ENCODE data around the gene ZNF146.
"Not testable (repeated sequence)": the region's sequence is repeated elsewhere in the genome, so short reads cannot be mapped to it uniquely, and the experiment has no call there.

Gene ZNF146

DNA sequence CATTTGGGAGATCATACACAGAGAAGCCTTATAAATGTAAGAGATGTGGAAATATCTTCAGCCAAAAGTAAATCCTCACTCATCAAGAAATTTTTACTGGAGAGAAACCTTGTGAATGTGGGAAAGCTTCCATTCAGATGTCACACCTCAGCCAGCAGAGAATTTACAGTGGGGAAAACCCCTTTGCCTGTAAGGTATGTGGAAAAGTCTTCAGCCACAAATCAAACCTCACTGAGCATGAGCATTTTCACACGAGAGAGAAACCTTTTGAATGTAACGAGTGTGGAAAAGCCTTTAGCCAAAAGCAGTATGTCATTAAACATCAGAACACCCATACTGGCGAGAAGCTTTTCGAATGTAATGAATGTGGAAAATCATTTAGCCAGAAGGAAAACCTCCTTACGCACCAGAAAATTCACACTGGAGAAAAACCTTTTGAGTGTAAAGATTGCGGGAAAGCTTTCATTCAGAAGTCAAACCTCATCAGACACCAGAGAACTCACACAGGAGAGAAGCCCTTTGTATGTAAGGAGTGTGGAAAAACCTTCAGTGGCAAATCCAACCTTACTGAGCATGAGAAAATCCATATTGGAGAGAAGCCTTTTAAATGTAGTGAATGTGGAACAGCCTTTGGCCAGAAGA lies 21.5 kb downstream of the ZNF146 start:
- ATAC-seq, result no peak

DNA sequence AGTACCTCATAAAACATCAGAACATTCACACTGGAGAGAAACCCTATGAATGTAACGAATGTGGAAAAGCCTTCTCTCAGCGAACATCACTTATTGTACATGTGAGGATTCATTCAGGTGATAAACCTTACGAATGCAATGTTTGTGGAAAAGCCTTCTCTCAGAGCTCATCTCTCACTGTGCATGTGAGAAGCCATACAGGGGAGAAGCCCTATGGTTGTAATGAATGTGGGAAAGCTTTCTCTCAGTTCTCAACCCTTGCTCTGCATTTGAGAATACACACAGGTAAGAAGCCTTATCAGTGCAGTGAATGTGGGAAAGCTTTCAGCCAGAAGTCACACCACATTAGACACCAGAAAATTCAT lies 22.0 kb downstream of the ZNF146 start:
- ATAC-seq, result no peak

- ATAC-seq, result no peak
Observed at GRCh38 chr19:36244066-36244465, 29.2 kb downstream of the ZNF146 start.

- ATAC-seq, result no peak
Observed at GRCh38 chr19:36245210-36246005, 30.5 kb downstream of the ZNF146 start.

GRCh38 chr19:36246006-36246481 lies 31.1 kb downstream of the ZNF146 start:
- no peak for ATAC-seq

- no peak for ATAC-seq
Observed at GRCh38 chr19:36252047-36252446, 37.1 kb downstream of the ZNF146 start.

DNA sequence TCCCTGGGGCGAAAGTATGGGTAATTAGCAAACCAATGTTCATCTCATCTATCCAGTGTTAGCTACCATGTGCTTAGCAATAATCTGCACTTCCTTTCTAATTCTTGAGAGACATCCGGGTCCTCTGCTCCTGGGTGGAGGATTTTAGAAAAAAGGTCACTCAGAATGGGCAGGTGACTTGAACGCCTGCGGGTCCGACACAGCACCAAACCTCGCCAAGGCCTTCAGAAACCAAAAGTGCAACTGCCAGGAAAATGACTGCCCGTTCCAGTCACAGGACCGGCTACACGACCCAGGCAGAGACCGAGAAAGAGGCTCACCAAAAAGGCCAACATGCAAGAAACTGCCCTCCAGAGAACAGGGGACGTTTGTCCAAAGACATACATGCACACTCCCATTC lies 39.9 kb downstream of the ZNF146 start:
- ATAC-seq, result no peak

GRCh38 chr19:36255316-36255715 lies 40.4 kb downstream of the ZNF146 start:
- ATAC-seq, result no peak

- no peak for ATAC-seq
Observed at GRCh38 chr19:36256064-36256463, 41.2 kb downstream of the ZNF146 start.

DNA sequence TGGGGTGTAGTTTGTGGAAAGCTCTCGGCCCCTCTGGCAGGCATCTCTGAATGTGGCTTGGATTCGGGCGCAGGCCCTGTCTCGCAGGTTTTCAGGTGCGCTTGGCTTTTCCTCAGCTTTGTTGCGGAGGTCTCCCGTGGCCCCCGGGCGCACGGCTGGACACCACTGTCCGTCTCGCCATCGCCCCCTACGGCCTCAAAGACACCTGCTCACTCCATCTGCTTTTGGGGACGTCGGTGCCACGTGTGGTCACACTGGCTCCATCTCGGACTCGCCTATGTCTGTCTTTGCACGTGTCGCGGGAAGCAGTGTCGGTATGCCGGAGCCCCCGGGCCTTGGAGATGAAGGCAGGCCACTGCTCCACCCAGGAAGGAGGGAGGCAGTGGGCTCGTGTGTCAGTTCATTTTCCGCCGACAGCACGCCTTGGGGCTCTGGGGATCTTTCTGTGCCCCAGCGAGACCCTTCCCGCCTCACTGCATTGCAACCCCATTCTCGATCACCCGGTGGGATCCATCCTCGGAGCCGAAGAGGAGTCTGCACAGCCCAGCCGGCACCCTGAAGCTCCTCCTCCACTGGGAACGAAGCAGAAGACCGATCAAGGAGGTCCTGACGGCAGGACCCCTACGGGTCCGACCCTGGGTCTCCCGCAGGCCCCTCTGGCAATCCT lies 42.1 kb downstream of the ZNF146 start:
- ATAC-seq, result no peak

GRCh38 chr19:36257520-36257876 lies 42.6 kb downstream of the ZNF146 start:
- no peak for ATAC-seq

GRCh38 chr19:36258028-36258875 lies 43.3 kb downstream of the ZNF146 start:
- ATAC-seq, result no peak

DNA sequence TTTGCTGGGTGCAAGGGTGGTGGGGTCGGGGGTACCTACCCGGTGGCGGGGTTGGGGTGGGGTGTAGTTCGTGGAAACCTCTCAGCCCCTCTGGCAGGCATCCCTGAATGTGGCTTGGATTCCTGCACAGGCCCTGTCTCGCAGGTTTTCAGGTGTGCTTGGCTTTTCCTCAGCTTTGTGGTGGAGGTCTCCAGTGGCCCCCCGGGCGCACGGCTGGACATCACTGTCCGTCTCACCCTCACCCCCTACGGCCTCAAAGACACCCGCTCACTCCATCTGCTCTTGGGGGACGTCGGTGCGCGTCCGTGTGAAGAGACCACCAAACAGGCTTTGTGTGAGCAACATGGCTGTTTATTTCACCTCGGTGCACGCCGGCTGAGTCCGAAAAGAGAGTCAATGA lies 44.3 kb downstream of the ZNF146 start:
- no peak for ATAC-seq

DNA sequence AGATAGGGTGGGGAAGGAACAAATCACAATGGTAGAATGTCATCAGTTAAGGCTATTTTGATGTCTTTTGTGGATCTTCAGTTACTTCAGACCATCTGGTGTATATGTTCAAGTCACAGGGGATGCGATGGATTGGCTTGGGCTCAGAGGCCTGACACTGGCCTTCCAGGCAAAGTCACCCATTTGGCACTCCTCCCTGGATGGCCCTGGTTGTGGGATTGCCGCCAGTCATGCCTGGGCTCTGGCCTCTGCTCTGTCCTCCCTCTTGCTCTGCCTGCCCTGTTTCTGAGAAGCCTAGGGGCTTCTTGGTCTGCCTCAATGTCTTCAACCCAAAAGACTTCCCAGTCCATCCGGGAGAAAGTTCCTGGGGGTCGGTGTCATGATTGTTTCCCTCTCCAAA lies 50.2 kb downstream of the ZNF146 start:
- no peak for ATAC-seq

DNA sequence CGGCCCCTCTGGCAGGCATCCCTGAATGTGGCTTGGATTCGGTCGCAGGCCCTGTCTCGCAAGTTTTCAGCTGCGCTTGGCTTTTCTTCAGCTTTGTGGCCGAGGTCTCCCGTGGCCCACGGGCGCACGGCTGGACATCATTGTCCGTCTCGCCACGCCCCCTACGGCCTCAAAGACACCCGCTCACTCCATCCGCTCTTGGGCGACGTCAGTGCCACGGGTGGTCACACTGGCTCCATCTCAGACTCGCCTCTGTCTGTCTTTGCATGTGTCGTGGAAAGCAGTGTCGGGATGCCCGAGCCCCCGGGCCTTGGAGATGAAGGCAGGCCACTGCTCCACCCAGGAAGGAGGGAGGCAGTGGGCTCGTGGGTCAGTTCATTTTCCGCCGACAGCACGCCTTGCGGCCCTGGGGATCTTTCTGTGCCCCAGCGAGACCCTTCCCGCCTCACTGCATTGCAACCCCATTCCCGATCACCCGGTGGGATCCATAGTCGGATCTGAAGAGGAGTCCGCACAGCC lies 51.0 kb downstream of the ZNF146 start:
- ATAC-seq, result no peak

DNA sequence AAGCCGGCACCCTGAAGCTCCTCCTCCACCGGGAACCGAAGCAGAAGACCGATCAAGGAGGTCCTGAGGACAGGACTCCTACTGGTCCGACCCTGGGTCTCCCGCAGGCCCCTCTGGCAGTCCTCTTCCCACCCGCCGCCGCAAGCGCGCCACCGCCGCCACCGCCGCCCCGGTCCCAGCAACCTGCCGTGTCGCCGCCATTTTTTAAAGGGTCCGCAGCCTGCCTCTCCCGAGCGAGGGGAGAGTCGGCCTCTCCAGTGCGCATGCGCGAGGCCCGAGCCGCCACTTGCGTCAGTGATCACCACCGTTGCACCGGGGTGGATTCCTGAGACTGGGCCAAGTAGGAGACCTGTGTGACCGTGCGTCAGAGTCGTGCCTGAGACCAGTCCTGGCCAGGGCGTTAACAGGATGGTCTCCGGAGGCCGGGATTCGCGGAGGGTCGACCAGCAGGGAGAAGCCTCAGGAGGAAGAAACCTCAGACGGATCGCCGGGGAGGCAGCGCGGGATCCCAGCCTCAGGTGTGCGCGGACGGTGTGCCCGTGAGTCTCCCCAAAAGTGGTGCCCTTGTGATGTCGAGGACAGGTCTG lies 51.6 kb downstream of the ZNF146 start:
- ATAC-seq, result no peak

GRCh38 chr19:36267061-36267845 lies 52.3 kb downstream of the ZNF146 start:
- no peak for ATAC-seq

- not testable (repeated sequence) for ATAC-seq
Observed at GRCh38 chr19:36268081-36268480, 53.2 kb downstream of the ZNF146 start.

DNA sequence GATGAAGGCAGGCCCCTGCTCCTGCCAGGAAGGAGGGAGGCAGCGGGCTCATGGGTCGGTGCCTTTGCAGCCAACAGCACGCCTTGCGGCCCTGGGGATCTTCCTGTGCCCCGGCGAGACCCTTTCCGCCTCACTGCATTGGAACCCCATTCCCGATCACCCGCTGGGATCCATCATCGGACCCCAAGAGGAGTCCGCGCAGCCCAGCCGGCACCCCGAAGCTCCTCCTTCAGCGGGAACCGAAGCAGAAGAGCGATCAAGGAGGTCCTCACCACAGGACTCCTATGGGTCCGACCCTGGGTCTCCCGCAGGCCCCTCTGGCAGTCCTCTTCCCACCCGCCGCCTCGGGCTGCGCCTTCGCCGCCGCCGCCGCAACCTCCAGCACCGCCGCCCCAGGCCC lies 53.7 kb downstream of the ZNF146 start:
- not testable (repeated sequence) for ATAC-seq

GRCh38 chr19:36269295-36269694 lies 54.4 kb downstream of the ZNF146 start:
- not testable (repeated sequence) for ATAC-seq

All from activated CD4-positive, CD25-positive, alpha-beta regulatory T cell treated with anti-CD3 and anti-CD28 coated beads, Interleukin-2, amount 50 U/mL, for 24 hours (primary cell).